K562 (cell line): Measurements from ENCODE around the gene MRM3. TPM values are rescaled to one million over a fixed set of nuclear protein-coding genes. Genes with fewer than 3 reads are reported as not detected.

Source experiments
- ATAC-seq: fragments of 200-7000 bp; cut with Tn5 transposase; 3 replicates; pipeline ENCODE4 v1.9.1; 2020; ENCODE audit warnings: moderate library complexity
- BruUV-seq: library from RNA; stranded (reverse); fragments of 400-500 nt; replicated peaks from 2 replicates; lab custom pipeline; 2021; lab: Mats Ljungman, UMichigan
- CTCF ChIA-PET: fragments of 300-600 bp; formaldehyde crosslinking; extraction: SDS; loops from one replicate; lab custom pipeline; 2021; ENCODE audit warnings: low intra/inter-chr PET ratio; lab: Yijun Ruan, JAX
- POLR2A ChIA-PET: fragments of 300-600, 350-650 bp; sonication (Branson Sonifier 250); formaldehyde crosslinking; extraction: SDS; loops from one replicate; lab custom pipeline; 2021; ENCODE audit warnings: antibody characterized with exemption, inconsistent platforms; lab: Yijun Ruan, JAX
- DNase-seq, 4 experiments: peaks; one replicate each; pipeline versions ENCODE4 v3.0.0 to v3.0.0-alpha.2; 2011 to 2018; ENCODE audit warnings: low spot score in 3 of 4, mixed read lengths in 3 of 4; ENCODE audit errors: extremely low read depth in 1 of 4
- FAIRE-seq: peaks from 2 replicates; lab custom pipeline; 2011; peaks lifted over from hg19 to GRCh38; lab: Jason Lieb, UNC
- H2AFZ ChIP-seq: 2 replicates; pipeline ENCODE4 v1.6.0; 2011; ENCODE audit warnings: low read depth, low read length, control low read depth, inconsistent platforms
- H3K27ac ChIP-seq: fragments of 200-600 bp; 3 replicates; pipeline ENCODE4 v1.8.0; 2011; ENCODE audit warnings: low read depth, mild to moderate bottlenecking, control low read depth, inconsistent platforms, low read length, moderate library complexity, mixed read lengths; ENCODE audit errors: extremely low read depth
- H3K27me3 ChIP-seq, 2 experiments: fragments of 300-600 bp in 1 of 2; 2 replicates in 1 of 2; 3 replicates in 1 of 2; pipeline versions ENCODE4 v1.6.0 to v1.8.0; 2011; ENCODE audit warnings: inconsistent platforms in 2 of 2, low read length in 2 of 2, mild to moderate bottlenecking in 1 of 2, mixed read lengths in 1 of 2, moderate library complexity in 1 of 2; ENCODE audit not compliant: control insufficient read depth in 2 of 2, insufficient read depth in 2 of 2
- H3K36me3 ChIP-seq: fragments of 300-600 bp; 3 replicates; pipeline ENCODE4 v1.8.0; 2011; ENCODE audit warnings: mild to moderate bottlenecking, low read length, inconsistent platforms; ENCODE audit not compliant: control insufficient read depth, insufficient read depth
- H3K4me1 ChIP-seq, 2 experiments: fragments of 200-600 bp in 1 of 2; replicated peaks in 1 of 2; 2 replicates in 1 of 2; 3 replicates in 1 of 2; pipeline versions ENCODE4 v1.5.1 to v1.8.0; 2011; ENCODE audit warnings: inconsistent platforms in 2 of 2, low read length in 2 of 2, mild to moderate bottlenecking in 1 of 2, mixed read lengths in 1 of 2, moderate library complexity in 1 of 2; ENCODE audit not compliant: control insufficient read depth in 2 of 2, insufficient read depth in 2 of 2
- H3K4me2 ChIP-seq: 2 replicates; pipeline ENCODE4 v1.6.1; 2011; ENCODE audit warnings: low read length, control low read depth, inconsistent platforms, mixed read lengths; ENCODE audit not compliant: insufficient read depth
- H3K4me3 ChIP-seq: fragments of 200-600 bp; sonication (generic), shearing (Covaris generic); 2 replicates; pipeline ENCODE4 v1.5.1; 2016; ENCODE audit warnings: control low read depth, inconsistent platforms
- H3K79me2 ChIP-seq: fragments of 200-600 bp; 3 replicates; pipeline ENCODE4 v1.8.0; 2011; ENCODE audit warnings: low read length, inconsistent platforms; ENCODE audit not compliant: control insufficient read depth, insufficient read depth
- H3K9ac ChIP-seq, 2 experiments: 2 replicates each; pipeline versions ENCODE4 v1.6.0 to v1.6.1; 2011; ENCODE audit warnings: low read depth in 2 of 2, low read length in 2 of 2, control low read depth in 1 of 2, inconsistent platforms in 1 of 2, mild to moderate bottlenecking in 1 of 2, mixed read lengths in 1 of 2; ENCODE audit not compliant: insufficient read depth in 1 of 2
- H3K9me1 ChIP-seq: one replicate; pipeline ENCODE4 v1.6.0; 2011; ENCODE audit warnings: inconsistent platforms, mild to moderate bottlenecking, low read length, moderate library complexity; ENCODE audit not compliant: control insufficient read depth, insufficient read depth
- H3K9me3 ChIP-seq: replicated peaks from 2 replicates; pipeline ENCODE4 v1.5.1; 2011; ENCODE audit warnings: low read depth, low read length, inconsistent platforms; ENCODE audit not compliant: control insufficient read depth, insufficient read depth
- H4K20me1 ChIP-seq: replicated peaks from 2 replicates; pipeline ENCODE4 v1.6.1; 2011; ENCODE audit warnings: low read length, inconsistent platforms, mixed read lengths; ENCODE audit not compliant: control insufficient read depth, insufficient read depth
- LEF1 ChIP-seq: fragments of 450-650 bp; IDR thresholded peaks from 2 replicates; pipeline ENCODE4 v1.6.1; 2016; ENCODE audit warnings: mild to moderate bottlenecking
- NUFIP1 ChIP-seq: fragments of 450-650 bp; IDR thresholded peaks from 2 replicates; pipeline ENCODE4 v1.6.1; 2018; ENCODE audit not compliant: partially characterized antibody
- PYGO2 ChIP-seq: fragments of 450-650 bp; IDR thresholded peaks from 2 replicates; pipeline ENCODE4 v1.6.1; 2016; ENCODE audit warnings: mild to moderate bottlenecking, missing genetic modification characterization, moderate library complexity, missing compliant biosample characterization
- STAG1 ChIP-seq: sonication (generic); formaldehyde crosslinking; IDR thresholded peaks from 2 replicates; pipeline ENCODE4 v1.5.0; 2020; ENCODE audit warnings: missing genetic modification reagents, borderline replicate concordance
- ZNF583 ChIP-seq: fragments of 250-450 bp; sonication (Bioruptor Pico); IDR thresholded peaks from 2 replicates; pipeline ENCODE4 v1.4.0; 2020
- WGBS: fragments of 100-300 bp; shearing (Covaris generic); methylation state at CpG from one replicate; pipeline ENCODE4 v1.1.6; 2016; ENCODE audit warnings: low coverage, mixed read lengths; ENCODE audit not compliant: insufficient coverage; ENCODE audit errors: missing lambda C conversion rate; 5-methylcytosine and 5-hydroxymethylcytosine counted together
- in situ Hi-C: fragments of 300-500 bp; cut with MboI; formaldehyde crosslinking; loops from 4 replicates; pipeline ENCODE4 v1.15.0; 2018; ENCODE audit warnings: inconsistent platforms, mixed read lengths
- intact Hi-C: fragments of 100-400 bp; cut with micrococcal nuclease; formaldehyde crosslinking; loops from 2 replicates; pipeline ENCODE4 v1.14.2; 2022
- polyA plus RNA-seq, 8 experiments: library from polyadenylated mRNA; depleted of rRNA in 4 of 8; stranded (reverse) in 5 of 8; unstranded in 3 of 8; fragments of >200 nt; fragmentation: Nextera tagmentation in 2 of 8; fragmentation: Illumina TruSeq in 1 of 8; extraction: Ambion mirVana in 2 of 8; extraction: Trizol in 1 of 8; gene quantifications; 2 replicates each; pipeline versions ENCODE4 v1.2.1 to v1.2.3, GENCODE V29; 2011 to 2014; ENCODE audit warnings: inconsistent platforms in 1 of 8, missing spikeins in 1 of 8
- total RNA-seq, 7 experiments: library from RNA; depleted of rRNA in 6 of 7; stranded (reverse); fragments of >200 nt in 6 of 7; fragmentation: Illumina TruSeq in 2 of 7; extraction: Trizol in 2 of 7; gene quantifications; 2 replicates each; pipeline versions ENCODE4 v1.2.1 to v1.2.3, GENCODE V29; 2011 to 2021; ENCODE audit warnings: low replicate concordance in 1 of 7
- TF ChIP-seq, protein P1 (sequence below): fragments of 250-450 bp; sonication (Bioruptor Pico); IDR thresholded peaks from 2 replicates; pipeline ENCODE4 v1.8.0; 2022; ENCODE audit warnings: moderate library complexity, mild to moderate bottlenecking, inconsistent platforms

Gene MRM3
- total and polyA plus RNA-seq, 9 of the 15 experiments (the other 6 are each of a cell fraction or from before 2014, with no cell fraction given) = 2.4 to 24.8 (median 18.3) TPM

DNA sequence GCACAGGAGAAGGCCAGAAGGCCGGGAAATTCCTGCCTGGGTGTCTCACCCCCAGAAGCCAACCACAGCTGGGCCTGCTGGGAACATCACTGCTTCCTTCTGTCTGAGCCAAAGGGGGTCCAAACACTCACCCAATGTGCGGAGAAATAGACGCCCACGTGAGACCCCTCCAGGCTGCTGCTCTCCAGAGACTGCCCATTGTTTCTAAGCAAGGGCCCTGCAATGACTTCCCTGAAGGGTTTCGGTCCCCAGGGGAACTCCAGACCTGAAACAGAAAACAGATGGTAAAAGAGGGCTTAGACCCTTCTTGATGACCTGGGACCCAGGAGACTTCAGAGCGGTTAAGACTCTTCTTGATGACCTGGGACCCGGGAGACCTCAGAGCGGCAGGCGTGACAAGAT is 41.3 kb downstream of the MRM3 start:
- intact Hi-C loops = no loop called here
- ATAC-seq = no peak
- TF ChIP-seq LEF1 = no peak
- TF ChIP-seq, all 486 proteins: peak for 0
- WGBS = 10% methylated on average over 7 of the region's 9 CpGs
- Histone ChIP-seq H3K4me2 (no peak overlapping the region), H3K9me3 (no peaks in the 10 kb centered on the region), H3K27ac (no peak overlapping the region), H3K4me3 (no peak overlapping the region), H3K9me1 (no peaks in the 10 kb centered on the region), H3K27me3 (peaks cover 18 to 64% of the 10 kb centered on the region in 2 experiments), H2AFZ (no peak overlapping the region), H4K20me1 (no peaks in the 10 kb centered on the region), H3K79me2 (no peaks in the 10 kb centered on the region), H3K4me1 (no peaks in the 10 kb centered on the region), H3K36me3 (no peaks in the 10 kb centered on the region), H3K9ac (no peak overlapping the region)
- POLR2A ChIA-PET = interaction anchor here (0.6 kb wide), 1 partner anchor 113 kb away, joined by 3 read pairs; no protein-coding TSS in a partner anchor
- no peak for DNase-seq
- FAIRE-seq = no peak
- no TSS peak for BruUV-seq
- CTCF ChIA-PET = no interaction called here
- in situ Hi-C loops = no loop called here

DNA sequence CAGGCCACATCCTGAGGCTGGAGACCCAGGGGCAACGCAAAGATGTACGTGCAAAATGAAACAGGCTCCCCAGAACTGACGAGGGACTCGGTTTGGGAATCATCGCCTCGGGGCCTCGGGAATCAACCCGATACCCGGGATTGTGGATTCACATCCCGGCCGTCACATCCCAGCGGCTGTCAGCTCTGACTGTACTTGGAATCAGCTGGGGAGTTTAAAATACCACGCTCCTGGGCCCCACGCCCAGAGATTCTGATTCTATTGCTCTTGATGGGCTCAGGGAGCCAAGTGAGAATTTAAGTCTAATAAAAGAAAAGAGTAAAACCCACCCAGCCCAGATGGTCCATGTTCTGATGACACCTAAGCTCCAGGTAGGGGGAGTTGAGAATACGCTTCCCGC is 42.2 kb downstream of the MRM3 start:
- H3K9ac ChIP-seq = no peak overlapping the region
- H3K9me1 ChIP-seq = no peaks in the 10 kb centered on the region
- ATAC-seq (no peak), FAIRE-seq (no peak), DNase-seq (no peak)
- H3K79me2 ChIP-seq = no peaks in the 10 kb centered on the region
- no peak overlapping the region for H3K4me3 ChIP-seq
- in situ Hi-C loops = no loop called here
- no peaks in the 10 kb centered on the region for H3K9me3 ChIP-seq
- intact Hi-C loops = no loop called here
- no peaks in the 10 kb centered on the region for H3K36me3 ChIP-seq
- H4K20me1 ChIP-seq = no peaks in the 10 kb centered on the region
- H3K4me2 ChIP-seq = no peak overlapping the region
- peaks cover 18 to 58% of the 10 kb centered on the region in 2 experiments for H3K27me3 ChIP-seq
- ChIA-PET CTCF (interaction anchor here (0.6 kb wide), 1 partner anchor 31 kb away, joined by 3 read pairs; no protein-coding TSS in a partner anchor), POLR2A (no interaction called here)
- no peak overlapping the region for H2AFZ ChIP-seq
- TF ChIP-seq PYGO2 (tag) = no peak
- no peak for TF ChIP-seq ZNF583 (CRISPR knock-in tag)
- no peak for TF ChIP-seq STAG1 (CRISPR knock-in tag)
- TF ChIP-seq NUFIP1 = no peak
- TF ChIP-seq, protein P1, sequence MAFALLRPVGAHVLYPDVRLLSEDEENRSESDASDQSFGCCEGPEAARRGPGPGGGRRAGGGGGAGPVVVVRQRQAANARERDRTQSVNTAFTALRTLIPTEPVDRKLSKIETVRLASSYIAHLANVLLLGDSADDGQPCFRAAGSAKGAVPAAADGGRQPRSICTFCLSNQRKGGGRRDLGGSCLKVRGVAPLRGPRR (CRISPR knock-in tag) = no peak
- H3K27ac ChIP-seq = no peak overlapping the region
- BruUV-seq = no TSS peak
- H3K4me1 ChIP-seq = no peaks in the 10 kb centered on the region
- under 1% methylated on average over 16 of the region's 16 CpGs for WGBS
